Measurements from ENCODE around the gene CLPSL2. TPM values are rescaled to one million over a fixed set of nuclear protein-coding genes. Genes with fewer than 3 reads are reported as not detected.

Gene CLPSL2
- total RNA-seq, 2 donors from 2014 or later: not detected

DNA sequence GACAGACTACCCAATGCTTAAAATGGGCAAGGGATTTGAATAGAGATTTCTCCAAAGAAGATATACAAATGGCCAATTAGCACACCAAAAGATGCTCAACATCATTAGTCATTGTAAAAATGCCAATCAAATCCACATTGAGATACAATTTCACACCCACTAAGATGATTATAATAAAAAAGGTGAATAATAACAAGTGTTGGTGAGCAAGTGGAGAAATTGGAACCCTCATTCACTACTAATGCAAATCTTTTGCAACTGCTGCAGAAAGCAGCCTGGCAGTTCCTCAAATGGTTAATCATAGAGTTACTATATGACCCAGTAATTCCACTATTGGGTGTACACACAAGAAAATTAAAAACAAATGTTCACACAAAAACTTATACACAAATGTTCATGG lies 41.1 kb downstream of the CLPSL2 start:
- no peaks in the 10 kb centered on the region for H3K9me3 ChIP-seq
- H3K36me3 ChIP-seq: no peaks in the 10 kb centered on the region
- DNase-seq (ENCODE audit: low spot score): no peak
- TF ChIP-seq POLR2A (IDR thresholded peaks at IDR 0.05): no peak
- no peak for TF ChIP-seq POLR2AphosphoS5 (IDR thresholded peaks at IDR 0.05)
- TF ChIP-seq CTCF (IDR thresholded peaks at IDR 0.05): no peak
- H3K4me1 ChIP-seq (replicated peaks): no peaks in the 10 kb centered on the region
- no peak overlapping the region for H3K4me3 ChIP-seq
- intact Hi-C loops (cut with DNase I): no loop called here
- H3K27me3 ChIP-seq (replicated peaks; ENCODE audit: insufficient read depth): no peaks in the 10 kb centered on the region
- no peak overlapping the region for H3K27ac ChIP-seq

GRCh38 chr6:35823601-35824000 lies 47.2 kb downstream of the CLPSL2 start:
- WGBS: 63% methylated on average over 2 of the region's 2 CpGs
- Histone ChIP-seq H3K27me3 (replicated peaks; ENCODE audit: insufficient read depth) (no peaks in the 10 kb centered on the region), H3K9me3 (no peaks in the 10 kb centered on the region), H3K4me3 (no peak overlapping the region), H3K27ac (no peak overlapping the region), H3K4me1 (replicated peaks) (no peaks in the 10 kb centered on the region), H3K36me3 (no peaks in the 10 kb centered on the region)
- TF ChIP-seq CTCF (IDR thresholded peaks at IDR 0.05): no peak
- TF ChIP-seq POLR2AphosphoS5 (IDR thresholded peaks at IDR 0.05): no peak
- TF ChIP-seq POLR2A (IDR thresholded peaks at IDR 0.05): no peak
- intact Hi-C loops (cut with DNase I): no loop called here
- DNase-seq (ENCODE audit: low spot score): no peak

DNA sequence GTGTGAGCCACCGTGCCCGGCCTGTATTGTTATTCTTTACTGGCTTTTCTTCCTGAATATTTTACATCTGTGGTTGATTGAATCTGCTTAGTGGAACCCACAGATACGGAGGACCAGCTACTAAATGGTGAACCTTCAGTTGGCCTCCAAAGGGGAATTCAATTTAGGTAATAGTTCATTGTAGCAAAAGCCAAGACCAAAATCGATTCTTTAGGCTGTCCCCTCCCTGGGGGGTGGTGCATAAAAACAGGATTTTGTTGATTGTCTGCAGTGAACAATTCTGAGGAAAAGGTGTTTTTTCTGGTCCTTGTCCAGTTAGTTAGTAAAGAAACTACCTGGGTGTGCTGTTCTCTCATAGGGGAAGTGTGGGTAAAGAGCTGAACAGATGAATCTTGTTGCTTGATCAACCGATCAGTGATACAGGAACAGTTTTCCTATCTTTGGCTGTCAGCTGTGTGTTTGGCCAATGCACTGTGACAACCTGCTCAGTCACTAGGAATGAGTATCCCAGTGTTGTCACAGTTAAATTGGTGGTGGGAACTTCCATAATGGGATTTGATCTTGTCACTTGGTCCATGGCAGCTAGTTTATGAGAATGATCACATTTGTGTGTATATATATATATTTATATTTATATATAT lies 48.3 kb downstream of the CLPSL2 start:
- no peaks in the 10 kb centered on the region for H3K36me3 ChIP-seq
- DNase-seq (ENCODE audit: low spot score): no peak
- no peaks in the 10 kb centered on the region for H3K4me1 ChIP-seq (replicated peaks)
- no peak overlapping the region for H3K4me3 ChIP-seq
- no peaks in the 10 kb centered on the region for H3K27me3 ChIP-seq (replicated peaks; ENCODE audit: insufficient read depth)
- no peak overlapping the region for H3K27ac ChIP-seq
- TF ChIP-seq CTCF (IDR thresholded peaks at IDR 0.05) (no peak), POLR2A (IDR thresholded peaks at IDR 0.05) (no peak), POLR2AphosphoS5 (IDR thresholded peaks at IDR 0.05) (no peak)
- H3K9me3 ChIP-seq: no peaks in the 10 kb centered on the region
- intact Hi-C loops (cut with DNase I): no loop called here
- WGBS: 90% methylated on average over 5 of the region's 5 CpGs

Other genes starting within 250 kb of the CLPSL2 start
- gene FKBP5, start 87.7 kb upstream of the CLPSL2 start, total RNA-seq: 100 to 1,000 TPM; 201 to 248 TPM
- gene ARMC12, start 39.6 kb upstream of the CLPSL2 start, total RNA-seq: 1 to 10 TPM; 1.7 to 4.4 TPM
- gene CLPSL1, start 4.4 kb downstream of the CLPSL2 start, total RNA-seq: not detected
- not detected for gene CLPS, start 20.7 kb downstream of the CLPSL2 start, total RNA-seq
- not detected for gene LHFPL5, start 28.8 kb downstream of the CLPSL2 start, total RNA-seq
- gene SRPK1, start 144.5 kb downstream of the CLPSL2 start, total RNA-seq: 10 to 100 TPM; 19.4 to 59.4 TPM
- 10 to 100 TPM in 1 of 2 donors, not detected in 1; 15.2 TPM for gene SLC26A8, start 248.0 kb downstream of the CLPSL2 start, total RNA-seq

Data from prostate gland (tissue), 2 donors.